Type B pancreatic cell (in vitro differentiated cells): Measurements from ENCODE around the gene PANX1. TPM values are rescaled to one million over a fixed set of nuclear protein-coding genes. Genes with fewer than 3 reads are reported as not detected.

Source experiments
- DNase-seq: peaks from one replicate; pipeline ENCODE4 v3.0.0; 2021; ENCODE audit warnings: mixed read lengths; ENCODE audit not compliant: unreplicated experiment; ENCODE audit errors: extremely low spot score
- H3K27ac Mint-ChIP-seq: 2 replicates; pipeline ENCODE4 v1.8.0; 2021; ENCODE audit warnings: mild to moderate bottlenecking, mixed read lengths
- H3K27me3 Mint-ChIP-seq: 2 replicates; pipeline ENCODE4 v1.8.0; 2021; ENCODE audit warnings: mixed read lengths
- H3K36me3 Mint-ChIP-seq: 2 replicates; pipeline ENCODE4 v1.8.0; 2021; ENCODE audit warnings: mixed read lengths
- H3K4me1 Mint-ChIP-seq: one replicate; pipeline ENCODE4 v1.8.0; 2021; ENCODE audit warnings: mixed read lengths; ENCODE audit not compliant: unreplicated experiment
- H3K4me3 Mint-ChIP-seq: 2 replicates; pipeline ENCODE4 v1.8.0; 2021; ENCODE audit warnings: mild to moderate bottlenecking, mixed read lengths
- H3K9me3 Mint-ChIP-seq: 2 replicates; pipeline ENCODE4 v1.8.0; 2021; ENCODE audit warnings: mixed read lengths
- CTCF ChIP-seq: fragments of 200-600 bp; sonication (generic); conservative IDR thresholded peaks from 2 replicates; pipeline ENCODE4 v1.5.0; 2021; ENCODE audit warnings: antibody characterized with exemption, mild to moderate bottlenecking
- total RNA-seq: library from RNA; stranded (reverse); gene quantifications from 2 replicates; pipeline ENCODE4 v1.2.1, GENCODE V29; 2021; ENCODE audit warnings: low replicate concordance

Gene PANX1
- total RNA-seq, 1 donor from 2014 or later: 26.1 TPM

GRCh38 chr11:94193288-94193687 is 64.6 kb downstream of the PANX1 start:
- no peaks in the 10 kb centered on the region for H3K4me1 Mint-ChIP-seq
- H3K27ac Mint-ChIP-seq: no peak overlapping the region
- H3K4me3 Mint-ChIP-seq: no peak overlapping the region
- no peaks in the 10 kb centered on the region for H3K9me3 Mint-ChIP-seq
- DNase-seq: no peak
- H3K27me3 Mint-ChIP-seq: no peaks in the 10 kb centered on the region
- no peaks in the 10 kb centered on the region for H3K36me3 Mint-ChIP-seq
- TF ChIP-seq CTCF: no peak

- Mint-ChIP-seq H3K9me3 (no peaks in the 10 kb centered on the region), H3K4me3 (no peak overlapping the region), H3K27me3 (no peaks in the 10 kb centered on the region), H3K27ac (no peak overlapping the region), H3K4me1 (peaks cover 4% of the 10 kb centered on the region), H3K36me3 (no peaks in the 10 kb centered on the region)
- DNase-seq: no peak
- no peak for TF ChIP-seq CTCF
These were observed 66.1 kb downstream of the PANX1 start for GRCh38 chr11:94194712-94195111.

DNA sequence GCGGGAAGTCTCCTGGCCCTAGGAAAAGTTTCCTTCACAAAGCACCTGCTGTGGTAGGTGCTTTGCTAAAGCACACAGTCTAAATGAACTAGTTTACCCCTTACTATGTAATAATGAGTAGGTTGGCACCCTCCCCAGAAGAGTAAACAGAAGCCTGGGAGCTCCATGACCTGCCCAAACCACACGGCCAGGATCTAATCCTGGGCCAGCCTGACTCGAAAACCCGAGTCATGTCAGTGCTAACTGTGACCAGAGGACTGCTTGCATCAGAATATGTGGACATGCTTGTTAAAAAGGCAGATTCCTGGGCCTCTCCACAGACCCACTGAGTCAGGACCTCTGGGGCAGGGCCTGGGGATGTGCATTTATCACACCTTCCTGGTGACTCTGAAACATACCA is 67.7 kb downstream of the PANX1 start:
- no peaks in the 10 kb centered on the region for H3K27me3 Mint-ChIP-seq

GRCh38 chr11:94198718-94199117 is 70.1 kb downstream of the PANX1 start:
- peaks cover 14% of the 10 kb centered on the region for H3K4me1 Mint-ChIP-seq
- H3K4me3 Mint-ChIP-seq: no peak overlapping the region
- no peak overlapping the region for H3K27ac Mint-ChIP-seq
- no peaks in the 10 kb centered on the region for H3K27me3 Mint-ChIP-seq
- DNase-seq: no peak
- no peak for TF ChIP-seq CTCF
- H3K36me3 Mint-ChIP-seq: no peaks in the 10 kb centered on the region
- no peaks in the 10 kb centered on the region for H3K9me3 Mint-ChIP-seq

More for the DNA sequence above, 67.7 kb downstream of the PANX1 start:
- no peaks in the 10 kb centered on the region for H3K9me3 Mint-ChIP-seq
- peaks cover 14% of the 10 kb centered on the region for H3K4me1 Mint-ChIP-seq
- no peak for DNase-seq
- H3K27ac Mint-ChIP-seq: no peak overlapping the region
- H3K36me3 Mint-ChIP-seq: no peaks in the 10 kb centered on the region
- no peak overlapping the region for H3K4me3 Mint-ChIP-seq
- TF ChIP-seq CTCF: no peak

GRCh38 chr11:94199136-94200130 is 70.8 kb downstream of the PANX1 start:
- Mint-ChIP-seq H3K36me3 (no peaks in the 10 kb centered on the region), H3K4me1 (peaks cover 14% of the 10 kb centered on the region), H3K9me3 (no peaks in the 10 kb centered on the region), H3K27me3 (no peaks in the 10 kb centered on the region), H3K27ac (no peak overlapping the region), H3K4me3 (no peak overlapping the region)
- TF ChIP-seq CTCF: no peak
- no peak for DNase-seq
